Endometrium (tissue), 2 donors: ENCODE measurements around the gene PRR3.
"Not testable (repeated sequence)": the region's sequence is repeated elsewhere in the genome, so short reads cannot be mapped to it uniquely, and the experiment has no call there.

Experiments used
- FAIRE-seq: peaks from 2 replicates; lab custom pipeline; 2012; peaks lifted over from hg19 to GRCh38; lab: Jason Lieb, UNC
- donor health status: control.
- donor health status: control.

PRR3 gene

GRCh38 chr6:30556906-30557682, at the start of gene PRR3:
Gene PRR3 (plus strand): TSS chr6:30557295. CDS start chr6:30557345, 50 bp downstream.
- no peak for FAIRE-seq

GRCh38 chr6:30507849-30508827, 49.0 kb upstream of the PRR3 start:
- no peak for FAIRE-seq

GRCh38 chr6:30508890-30509736, 48.0 kb upstream of the PRR3 start:
- FAIRE-seq: no peak

- no peak for FAIRE-seq
These were observed 46.5 kb upstream of the PRR3 start for GRCh38 chr6:30510419-30511168.

- FAIRE-seq: no peak
These were observed 45.9 kb upstream of the PRR3 start for GRCh38 chr6:30511169-30511546.

- no peak for FAIRE-seq
These were observed 43.6 kb upstream of the PRR3 start for GRCh38 chr6:30513451-30513850.

GRCh38 chr6:30515106-30515505, 42.0 kb upstream of the PRR3 start:
- FAIRE-seq: no peak

- peak; percentile 69 for FAIRE-seq
These were observed 40.9 kb upstream of the PRR3 start for GRCh38 chr6:30515944-30516753.

- FAIRE-seq: not testable (repeated sequence)
These were observed 40.4 kb upstream of the PRR3 start for GRCh38 chr6:30516754-30517076.

GRCh38 chr6:30517767-30518504, 39.2 kb upstream of the PRR3 start:
- FAIRE-seq: not testable (repeated sequence)

GRCh38 chr6:30518505-30519145, 38.5 kb upstream of the PRR3 start:
- FAIRE-seq: not testable (repeated sequence)

- FAIRE-seq: no peak
These were observed 36.6 kb upstream of the PRR3 start for GRCh38 chr6:30520522-30520921.

- not testable (repeated sequence) for FAIRE-seq
These were observed 36.0 kb upstream of the PRR3 start for GRCh38 chr6:30521082-30521481.

- FAIRE-seq: not testable (repeated sequence)
These were observed 35.1 kb upstream of the PRR3 start for GRCh38 chr6:30521952-30522351.

- FAIRE-seq: not testable (repeated sequence)
These were observed 30.7 kb upstream of the PRR3 start for GRCh38 chr6:30526444-30526843.

- FAIRE-seq: not testable (repeated sequence)
These were observed 27.7 kb upstream of the PRR3 start for GRCh38 chr6:30529349-30529875.

- FAIRE-seq: no peak
These were observed 27.1 kb upstream of the PRR3 start for GRCh38 chr6:30530014-30530413.

GRCh38 chr6:30533460-30534294, 23.4 kb upstream of the PRR3 start:
- no peak for FAIRE-seq
